ENCODE data around the gene MICALL1.
"Not testable (repeated sequence)": the region's sequence is repeated elsewhere in the genome, so short reads cannot be mapped to it uniquely, and the experiment has no call there.

The MICALL1 gene

DNA sequence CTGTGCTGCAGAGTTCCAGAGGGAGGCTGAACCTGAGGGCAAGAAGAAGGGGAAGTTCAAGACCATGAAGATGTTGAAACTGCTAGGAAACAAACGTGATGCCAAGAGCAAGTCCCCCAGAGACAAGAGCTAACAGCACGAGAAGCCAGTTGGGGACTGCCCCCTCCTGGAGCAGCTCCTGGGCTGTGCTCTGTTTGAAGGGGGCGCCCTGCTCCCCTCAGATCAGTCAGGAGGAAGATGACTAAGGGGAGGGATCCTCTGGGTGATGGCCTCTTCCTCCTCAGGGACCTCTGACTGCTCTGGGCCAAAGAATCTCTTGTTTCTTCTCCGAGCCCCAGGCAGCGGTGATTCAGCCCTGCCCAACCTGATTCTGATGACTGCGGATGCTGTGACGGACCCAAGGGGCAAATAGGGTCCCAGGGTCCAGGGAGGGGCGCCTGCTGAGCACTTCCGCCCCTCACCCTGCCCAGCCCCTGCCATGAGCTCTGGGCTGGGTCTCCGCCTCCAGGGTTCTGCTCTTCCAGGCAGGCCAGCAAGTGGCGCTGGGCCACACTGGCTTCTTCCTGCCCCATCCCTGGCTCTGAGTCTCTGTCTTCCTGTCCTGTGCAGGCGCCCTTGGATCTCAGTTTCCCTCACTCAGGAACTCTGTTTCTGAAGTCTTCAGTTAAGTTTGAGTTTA, 34.7 kb downstream of the MICALL1 start:
- DNase-seq: no peak
- intact Hi-C loops (cut with DNase I; ENCODE audit: low total_unique reads): no loop called here
- H3K4me3 ChIP-seq: no peak overlapping the region
- peaks cover 55 to 85% (median 69%) of the 10 kb centered on the region in 3 donors for H3K36me3 ChIP-seq
- no peak overlapping the region for H3K27ac ChIP-seq
- TF ChIP-seq, protein P1, sequence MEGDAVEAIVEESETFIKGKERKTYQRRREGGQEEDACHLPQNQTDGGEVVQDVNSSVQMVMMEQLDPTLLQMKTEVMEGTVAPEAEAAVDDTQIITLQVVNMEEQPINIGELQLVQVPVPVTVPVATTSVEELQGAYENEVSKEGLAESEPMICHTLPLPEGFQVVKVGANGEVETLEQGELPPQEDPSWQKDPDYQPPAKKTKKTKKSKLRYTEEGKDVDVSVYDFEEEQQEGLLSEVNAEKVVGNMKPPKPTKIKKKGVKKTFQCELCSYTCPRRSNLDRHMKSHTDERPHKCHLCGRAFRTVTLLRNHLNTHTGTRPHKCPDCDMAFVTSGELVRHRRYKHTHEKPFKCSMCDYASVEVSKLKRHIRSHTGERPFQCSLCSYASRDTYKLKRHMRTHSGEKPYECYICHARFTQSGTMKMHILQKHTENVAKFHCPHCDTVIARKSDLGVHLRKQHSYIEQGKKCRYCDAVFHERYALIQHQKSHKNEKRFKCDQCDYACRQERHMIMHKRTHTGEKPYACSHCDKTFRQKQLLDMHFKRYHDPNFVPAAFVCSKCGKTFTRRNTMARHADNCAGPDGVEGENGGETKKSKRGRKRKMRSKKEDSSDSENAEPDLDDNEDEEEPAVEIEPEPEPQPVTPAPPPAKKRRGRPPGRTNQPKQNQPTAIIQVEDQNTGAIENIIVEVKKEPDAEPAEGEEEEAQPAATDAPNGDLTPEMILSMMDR (IDR thresholded peaks at IDR 0.05): no peak
- H3K9me3 ChIP-seq: no peaks in the 10 kb centered on the region
- H3K27me3 ChIP-seq: no peaks in the 10 kb centered on the region
- H3K4me1 ChIP-seq: no peaks in the 10 kb centered on the region

DNA sequence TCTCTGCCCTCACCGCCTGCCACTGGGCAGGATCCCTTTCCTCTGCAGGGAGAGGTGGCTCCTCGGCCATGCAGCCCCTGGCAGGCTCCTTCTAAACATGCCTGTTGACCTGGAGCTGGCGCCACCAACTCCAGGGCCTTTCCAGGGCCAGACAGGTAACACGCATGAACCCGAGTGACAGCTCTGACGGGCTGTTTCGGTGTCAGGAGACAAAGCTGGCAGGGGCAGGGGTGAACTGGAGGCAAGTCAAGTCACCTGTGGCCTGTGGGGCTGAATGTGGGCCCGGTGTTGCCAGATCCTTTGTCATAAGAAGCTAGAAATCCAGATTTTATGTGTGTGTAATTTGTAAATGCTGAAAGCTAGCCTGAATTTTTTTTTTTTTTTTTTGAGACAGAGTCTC, 36.0 kb downstream of the MICALL1 start:
- DNase-seq: no peak
- Histone ChIP-seq H3K27ac (no peak overlapping the region), H3K27me3 (no peaks in the 10 kb centered on the region), H3K4me1 (no peaks in the 10 kb centered on the region), H3K9me3 (no peaks in the 10 kb centered on the region), H3K36me3 (peaks cover 45 to 72% (median 56%) of the 10 kb centered on the region in 3 donors), H3K4me3 (no peak overlapping the region)
- intact Hi-C loops (cut with DNase I; ENCODE audit: low total_unique reads): no loop called here
- TF ChIP-seq, protein P1 (IDR thresholded peaks at IDR 0.05): no peak

DNA sequence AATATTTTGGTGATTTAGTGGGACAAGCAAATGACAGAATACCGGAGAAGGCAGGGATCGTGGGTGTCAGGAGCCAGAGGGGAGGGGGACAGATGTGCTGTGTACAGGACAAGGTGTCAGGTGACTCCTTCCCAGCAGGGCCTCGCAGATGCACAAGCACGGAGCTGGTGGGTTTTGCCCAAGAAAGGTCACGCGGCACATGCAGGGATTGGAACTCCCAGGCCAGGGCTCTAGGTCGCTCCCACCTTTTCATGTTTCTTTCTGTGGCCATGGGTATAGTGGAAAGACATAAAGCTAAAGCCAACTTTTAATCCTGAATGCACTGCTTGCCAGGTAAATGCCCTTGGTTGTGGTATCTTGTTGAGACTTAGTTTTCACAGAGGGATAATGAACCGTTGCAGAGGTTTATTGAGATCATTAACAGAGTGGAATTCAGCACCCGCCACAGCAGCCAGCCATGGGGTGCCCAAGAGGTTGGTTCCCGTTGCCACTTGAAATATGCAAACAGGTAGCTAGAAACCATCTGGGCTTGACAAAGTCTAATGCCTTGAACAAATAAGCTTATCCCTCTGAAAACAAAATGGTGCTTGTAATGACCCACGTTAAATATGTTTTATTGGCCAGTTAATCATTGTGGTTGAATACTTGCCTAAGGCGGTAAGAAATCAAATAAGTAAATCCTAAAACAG, 37.2 kb downstream of the MICALL1 start:
- Histone ChIP-seq H3K4me3 (no peak overlapping the region), H3K27me3 (no peaks in the 10 kb centered on the region), H3K27ac (no peak overlapping the region), H3K36me3 (peaks cover 34 to 60% (median 46%) of the 10 kb centered on the region in 3 donors), H3K9me3 (no peaks in the 10 kb centered on the region), H3K4me1 (no peaks in the 10 kb centered on the region)
- intact Hi-C loops (cut with DNase I; ENCODE audit: low total_unique reads): no loop called here
- no peak for DNase-seq
- TF ChIP-seq, protein P1 (IDR thresholded peaks at IDR 0.05): no peak

DNA sequence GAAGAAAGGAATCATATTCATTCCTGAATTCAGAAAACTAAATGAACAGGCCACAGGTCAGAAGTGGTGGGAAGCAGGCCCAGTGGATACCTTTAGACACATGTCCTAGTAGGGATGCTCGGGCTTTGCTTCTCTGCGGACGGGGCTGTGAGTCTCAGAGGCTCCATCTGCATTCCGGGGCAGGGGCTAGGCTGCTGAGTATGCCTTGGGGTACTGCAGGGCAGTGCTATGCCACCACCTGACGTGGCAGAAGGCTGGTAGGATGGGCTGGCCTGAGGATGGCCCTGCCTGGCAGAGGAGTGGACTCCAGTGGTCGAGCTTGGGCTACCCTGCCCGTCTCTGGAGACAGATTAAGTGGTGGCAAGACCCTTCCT, 37.7 kb downstream of the MICALL1 start:
- intact Hi-C loops (cut with DNase I; ENCODE audit: low total_unique reads): no loop called here

DNA sequence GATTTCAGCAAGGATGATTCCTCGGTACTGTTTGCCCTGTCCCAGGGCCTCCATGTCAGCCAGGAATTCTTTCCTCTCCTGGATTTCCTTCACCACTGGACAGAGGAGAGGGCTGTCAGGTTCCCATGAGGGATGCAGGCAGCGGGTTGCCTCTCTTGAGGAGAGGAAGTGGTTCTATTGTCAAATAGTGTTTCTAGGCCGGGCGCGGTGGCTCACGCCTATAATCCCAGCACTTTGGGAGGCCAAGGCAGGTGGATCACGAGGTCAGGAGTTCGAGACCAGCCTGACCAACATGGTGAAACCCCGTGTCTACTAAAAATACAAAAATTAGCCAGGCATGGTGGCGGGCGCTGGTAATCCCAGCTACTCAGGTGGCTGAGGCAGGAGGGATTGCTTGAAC, 38.3 kb downstream of the MICALL1 start:
- H3K9me3 ChIP-seq; H3K27me3 ChIP-seq; H3K4me3 ChIP-seq; intact Hi-C loops (cut with DNase I; ENCODE audit: low total_unique reads); H3K4me1 ChIP-seq; DNase-seq; H3K27ac ChIP-seq: not testable (repeated sequence)
- peaks cover 24 to 50% (median 37%) of the 10 kb centered on the region in 3 donors for H3K36me3 ChIP-seq

More for the DNA sequence above, 37.7 kb downstream of the MICALL1 start:
- DNase-seq: no peak
- Histone ChIP-seq H3K27me3 (no peaks in the 10 kb centered on the region), H3K36me3 (peaks cover 30 to 56% (median 43%) of the 10 kb centered on the region in 3 donors), H3K4me3 (no peak overlapping the region), H3K4me1 (no peaks in the 10 kb centered on the region), H3K9me3 (no peaks in the 10 kb centered on the region), H3K27ac (no peak overlapping the region)
- TF ChIP-seq, protein P1 (IDR thresholded peaks at IDR 0.05): no peak

DNA sequence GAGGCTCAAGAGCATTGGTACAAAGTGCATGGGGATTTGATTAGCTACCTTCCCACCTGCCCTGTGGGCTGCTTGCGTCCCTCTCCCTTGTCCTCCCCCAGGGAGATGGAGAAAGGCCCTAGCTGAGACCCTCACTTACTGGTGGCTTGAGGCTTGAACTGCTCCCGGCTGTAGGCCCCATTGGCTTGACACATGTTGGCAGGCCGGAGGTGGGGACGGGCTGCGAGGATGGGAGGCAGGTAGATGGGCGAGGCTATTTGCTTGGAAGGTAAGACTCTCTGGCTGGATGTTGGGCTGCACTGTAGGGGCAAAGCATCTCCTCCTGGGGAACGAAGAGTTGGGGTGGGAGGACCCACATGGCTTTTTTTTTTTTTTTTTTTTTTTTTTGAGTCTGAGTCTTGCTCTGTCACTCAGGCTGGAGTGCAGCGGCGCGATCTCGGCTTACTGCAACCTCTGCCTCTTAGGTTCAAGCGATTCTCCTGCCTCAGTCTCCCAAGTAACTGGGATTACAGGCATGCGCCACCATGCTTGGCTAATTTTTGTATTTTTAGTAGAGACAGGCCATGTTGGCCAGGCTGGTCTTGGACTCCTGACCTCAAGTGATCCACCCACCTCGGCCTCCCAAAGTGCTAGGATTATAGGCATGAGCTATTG, 41.2 kb downstream of the MICALL1 start:
- H3K4me3 ChIP-seq; H3K27ac ChIP-seq; H3K9me3 ChIP-seq; H3K4me1 ChIP-seq; intact Hi-C loops (cut with DNase I; ENCODE audit: low total_unique reads); H3K27me3 ChIP-seq; DNase-seq: not testable (repeated sequence)
- H3K36me3 ChIP-seq: peaks cover 2 to 22% (median 10%) of the 10 kb centered on the region in 3 donors

Data from tibial artery (tissue), 4 donors.